NCI-H446 (cell line): ENCODE measurements around the gene NAV3.
"Not testable (repeated sequence)": the region's sequence is repeated elsewhere in the genome, so short reads cannot be mapped to it uniquely, and the experiment has no call there.

ENCODE experiments used
- DNase-seq, 2 experiments: peaks; one replicate each; lab custom pipeline; 2025; lab: John Stamatoyannopoulos, UW

NAV3 gene

DNA sequence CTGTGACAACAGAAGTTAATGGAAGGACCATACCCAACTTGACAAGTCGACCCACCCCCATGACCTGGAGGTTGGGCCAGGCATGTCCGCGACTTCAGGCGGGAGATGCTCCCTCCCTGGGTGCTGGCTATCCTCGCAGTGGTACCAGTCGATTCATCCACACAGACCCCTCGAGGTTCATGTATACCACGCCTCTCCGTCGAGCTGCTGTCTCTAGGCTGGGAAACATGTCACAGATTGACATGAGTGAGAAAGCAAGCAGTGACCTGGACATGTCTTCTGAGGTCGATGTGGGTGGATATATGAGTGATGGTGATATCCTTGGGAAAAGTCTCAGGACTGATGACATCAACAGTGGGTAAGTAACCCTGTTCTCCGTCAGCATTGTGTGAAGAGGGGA lies 220.1 kb downstream of the NAV3 start:
- DNase-seq, result no peak

DNA sequence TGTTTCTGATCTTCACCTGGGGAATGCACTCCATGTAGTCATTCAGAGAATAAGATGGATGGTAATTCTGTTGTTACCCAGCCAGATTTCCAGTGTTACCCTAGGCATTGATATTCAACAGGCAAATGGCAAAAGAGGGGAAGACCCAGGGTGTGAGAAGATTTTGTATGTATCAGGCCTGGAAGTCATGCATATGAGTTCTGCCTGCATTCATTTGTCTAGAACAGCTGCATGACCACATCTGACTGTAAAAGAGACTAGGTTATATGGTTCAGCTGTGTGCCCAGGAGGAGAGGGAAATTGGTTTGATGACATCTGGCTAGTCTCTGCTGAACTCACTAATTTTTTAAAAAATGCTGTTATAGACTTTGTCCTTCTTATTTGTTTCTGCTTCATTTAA lies 224.9 kb downstream of the NAV3 start:
- DNase-seq, result no peak

DNA sequence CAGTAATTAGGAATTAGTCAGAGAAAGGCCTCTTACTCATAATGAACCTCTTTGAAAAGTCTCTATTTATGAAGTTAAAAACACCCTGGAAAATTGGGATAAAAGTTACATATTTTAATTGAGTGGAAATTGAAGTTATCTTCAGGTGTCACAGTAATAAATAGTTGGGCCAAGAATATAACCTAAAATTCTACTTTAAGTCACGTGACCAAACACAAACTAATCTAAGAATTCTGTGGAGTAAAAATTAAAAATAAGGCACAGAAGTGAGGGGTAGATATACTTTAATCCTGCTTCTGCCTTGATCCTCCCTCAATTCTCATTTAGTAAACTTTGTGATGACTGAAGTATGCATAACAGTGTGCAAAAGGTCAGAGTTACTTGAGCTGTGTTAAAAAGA lies 226.4 kb downstream of the NAV3 start:
- DNase-seq, result no peak

DNA sequence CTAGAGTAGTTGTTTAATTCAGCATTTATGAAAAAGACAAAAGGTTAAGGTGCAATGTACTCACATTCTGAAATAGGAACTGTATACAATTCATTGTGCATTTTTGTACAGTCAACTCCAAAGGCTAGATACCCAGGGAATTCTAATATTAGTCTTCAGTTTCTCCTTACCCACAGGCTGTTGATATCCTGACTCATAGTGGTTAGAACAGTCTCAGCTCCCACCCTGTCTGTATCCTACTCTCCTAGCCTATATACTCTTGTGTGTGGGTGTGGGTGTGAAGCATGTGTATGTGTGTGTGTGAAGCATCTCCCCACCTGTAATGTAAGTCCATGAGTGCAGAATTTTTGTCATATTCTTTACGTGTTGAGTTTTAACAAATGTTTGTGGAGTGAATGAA lies 229.5 kb downstream of the NAV3 start:
- no peak for DNase-seq

DNA sequence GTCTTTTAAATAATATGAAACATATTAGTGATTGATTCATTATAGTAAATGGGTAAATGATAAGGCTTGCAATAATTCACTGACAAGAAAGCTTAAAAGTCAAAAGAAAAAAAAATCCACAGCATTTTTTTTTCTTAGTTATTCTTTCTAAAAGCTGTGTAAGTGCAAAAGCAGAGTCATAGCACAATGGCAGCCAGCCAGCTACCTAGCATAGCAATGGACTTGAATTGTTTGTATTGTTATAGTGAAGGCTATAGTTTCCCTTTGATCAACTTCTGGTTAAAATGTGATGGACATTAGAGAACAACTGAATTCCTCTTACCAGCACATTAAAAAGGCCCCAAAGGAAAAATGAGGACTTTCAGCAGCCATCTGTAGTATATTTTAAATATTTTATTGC lies 232.1 kb downstream of the NAV3 start:
- no peak for DNase-seq

DNA sequence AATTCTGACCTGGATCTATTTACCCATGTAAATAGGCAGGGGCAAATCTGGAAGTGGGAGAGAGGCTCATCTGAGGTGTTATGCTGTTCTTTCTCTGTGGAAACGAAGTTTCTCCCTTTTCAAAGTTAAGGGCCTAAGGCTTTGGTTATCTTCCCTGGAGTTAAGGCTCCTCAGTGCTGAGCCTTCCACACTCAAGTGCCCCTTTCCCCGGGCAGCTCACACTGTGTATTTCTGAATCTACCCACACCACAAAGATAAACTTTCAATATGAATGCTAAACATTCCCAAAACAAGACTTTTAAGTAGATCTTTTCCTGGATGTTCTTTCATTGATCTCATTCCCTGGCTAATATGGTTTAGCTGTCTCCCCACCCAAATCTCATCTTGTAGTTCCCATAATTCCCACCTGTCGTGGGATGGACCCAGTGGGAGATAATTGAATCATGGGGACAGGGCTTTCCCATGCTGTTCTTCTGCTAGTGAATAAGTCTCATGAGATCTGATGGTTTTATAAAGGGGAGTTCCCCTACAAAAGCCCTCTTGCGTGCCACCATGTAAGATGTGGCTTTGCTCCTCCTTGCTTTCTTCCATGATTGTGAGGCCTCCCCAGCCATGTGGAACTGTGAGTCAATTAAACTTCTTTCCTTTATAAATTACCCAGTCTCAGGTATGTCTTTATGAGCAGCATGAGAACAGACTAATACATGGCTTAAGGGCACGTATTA lies 251.1 kb downstream of the NAV3 start:
- DNase-seq, result no peak

DNA sequence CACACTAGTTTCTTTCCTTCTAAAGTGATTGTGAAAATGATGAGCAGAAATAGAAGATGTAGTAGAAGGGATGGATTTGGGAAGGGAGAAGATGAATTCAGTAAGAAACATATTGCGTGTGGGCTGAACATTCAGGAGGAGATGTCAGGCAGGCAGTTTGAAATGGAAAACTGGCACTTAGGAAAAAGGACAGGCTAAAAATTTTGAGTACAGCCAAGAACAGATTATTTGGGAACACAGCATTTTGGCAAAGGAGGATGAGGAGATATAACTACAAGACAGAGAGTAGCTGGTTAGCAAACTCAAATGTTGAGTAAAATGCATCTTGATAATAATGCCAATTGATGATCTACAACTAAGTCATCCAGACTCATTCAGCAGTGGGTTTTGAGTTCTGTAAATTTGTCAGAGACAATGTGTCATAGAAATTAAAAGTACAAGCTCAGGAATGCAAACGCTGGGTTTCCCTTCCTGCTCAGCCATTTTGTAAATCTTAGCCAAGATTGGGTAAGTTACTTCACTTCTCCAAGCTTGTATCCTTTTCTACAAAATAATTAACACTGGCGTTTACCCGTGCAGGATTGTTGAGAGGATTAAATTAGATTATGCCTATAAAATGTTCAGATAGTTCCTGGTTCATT lies 255.0 kb downstream of the NAV3 start:
- DNase-seq, result no peak

DNA sequence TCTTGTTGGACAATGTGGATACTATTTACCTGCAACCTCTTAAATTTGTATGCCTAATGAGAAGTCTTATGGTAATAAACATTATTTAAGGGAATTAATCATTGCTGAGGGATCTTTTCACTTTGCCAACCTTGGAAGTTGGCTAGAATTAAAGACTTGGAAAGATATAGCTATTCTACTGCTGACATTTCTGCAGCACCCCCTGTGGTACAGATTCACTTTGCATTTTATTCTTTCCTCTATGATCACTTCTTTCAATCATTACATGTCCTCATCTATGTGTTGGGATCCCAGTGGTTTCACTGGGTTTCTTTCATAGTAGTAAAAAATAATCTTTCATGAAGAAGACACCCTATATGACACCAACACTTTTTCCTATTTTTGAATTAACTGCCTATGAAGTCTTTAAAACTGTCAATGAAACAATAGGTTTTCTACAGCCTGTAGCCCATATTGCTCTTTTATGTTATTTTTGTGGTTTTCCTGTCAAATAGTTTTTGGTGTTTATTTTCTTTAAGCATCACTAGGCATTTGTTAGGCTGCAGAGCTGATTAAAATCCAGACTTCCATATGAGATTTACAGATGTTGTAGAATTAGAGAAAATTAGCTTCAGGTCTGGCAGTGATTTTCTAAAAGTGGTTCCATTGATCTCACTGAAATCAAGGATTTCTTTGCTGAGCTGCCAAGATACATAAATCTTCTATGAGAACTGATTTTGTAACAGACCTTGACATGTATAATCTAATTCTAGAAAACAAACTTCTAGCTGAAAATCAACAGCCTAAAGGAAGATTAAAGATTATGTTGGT lies 256.1 kb downstream of the NAV3 start:
- no peak for DNase-seq

DNA sequence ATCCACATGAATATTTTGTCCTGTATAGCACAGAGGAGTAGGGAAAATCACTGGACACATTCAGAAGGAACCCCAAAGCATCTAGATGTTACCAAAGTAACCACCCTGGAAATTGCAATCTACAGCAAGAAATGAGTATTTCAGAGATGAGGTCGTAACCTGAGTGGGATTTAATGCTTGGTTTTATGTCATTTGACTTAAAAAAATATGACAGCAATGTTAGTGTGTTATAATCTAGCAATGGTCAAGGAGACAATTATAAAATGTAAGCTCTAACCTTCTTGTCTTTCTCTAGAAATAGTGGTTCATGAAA lies 256.6 kb downstream of the NAV3 start:
- DNase-seq, result no peak

DNA sequence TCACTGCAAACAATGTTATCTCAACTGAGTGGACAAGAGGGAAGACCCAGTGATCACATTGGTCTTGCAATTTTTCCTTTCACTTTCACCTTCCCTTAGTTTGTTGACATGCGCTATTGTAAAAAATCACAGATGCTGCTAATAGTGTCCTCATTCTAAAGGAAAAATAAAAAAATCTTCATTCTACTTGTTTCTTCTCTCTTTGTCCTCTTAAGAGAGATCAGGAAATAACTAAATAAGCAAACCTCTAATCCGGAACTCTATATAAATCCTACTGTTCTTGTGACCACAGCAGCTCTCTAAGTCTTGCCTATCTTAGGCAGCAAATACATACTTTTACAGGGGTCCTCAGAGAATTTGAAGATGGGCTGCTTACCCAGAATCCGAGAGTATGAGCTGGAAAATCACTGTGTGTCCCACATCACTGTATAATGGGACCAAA lies 257.7 kb downstream of the NAV3 start:
- no peak for DNase-seq

DNA sequence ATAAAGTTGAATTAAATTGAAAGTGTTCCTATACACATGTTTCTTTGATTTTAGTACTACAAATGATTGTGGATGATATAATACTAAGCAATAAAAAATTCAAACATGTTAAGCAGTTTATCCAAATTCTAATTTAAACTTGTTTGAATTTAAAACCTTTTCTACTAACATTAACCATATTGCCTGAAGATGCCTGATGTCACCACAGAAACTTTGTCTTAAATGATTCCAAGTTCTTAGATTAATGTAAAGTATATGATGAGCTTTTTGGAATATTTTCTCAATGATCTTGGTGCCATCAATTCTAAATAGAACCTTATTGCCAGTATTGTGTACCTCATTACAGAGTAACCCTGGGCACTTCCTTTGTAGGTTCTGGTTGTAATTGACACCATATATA lies 259.6 kb downstream of the NAV3 start:
- no peak for DNase-seq

DNA sequence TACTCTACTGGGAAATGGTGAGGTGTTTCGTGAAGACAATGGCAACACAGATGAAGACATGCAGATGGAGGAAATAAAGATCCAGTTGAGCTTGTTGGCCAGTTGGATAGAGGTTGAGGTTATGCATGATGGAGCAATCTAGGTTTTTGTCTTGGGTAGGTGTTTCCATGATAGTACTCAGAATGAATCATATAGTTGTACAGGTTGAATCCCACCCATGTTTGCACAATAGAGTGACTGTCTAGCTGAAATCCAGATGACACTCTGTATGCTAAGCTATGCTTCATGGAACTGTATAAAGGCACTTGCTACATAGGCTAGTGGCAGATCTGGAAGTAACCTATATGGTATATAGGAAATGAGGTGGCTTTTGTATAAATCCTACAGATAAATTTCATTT lies 264.9 kb downstream of the NAV3 start:
- DNase-seq, result no peak

DNA sequence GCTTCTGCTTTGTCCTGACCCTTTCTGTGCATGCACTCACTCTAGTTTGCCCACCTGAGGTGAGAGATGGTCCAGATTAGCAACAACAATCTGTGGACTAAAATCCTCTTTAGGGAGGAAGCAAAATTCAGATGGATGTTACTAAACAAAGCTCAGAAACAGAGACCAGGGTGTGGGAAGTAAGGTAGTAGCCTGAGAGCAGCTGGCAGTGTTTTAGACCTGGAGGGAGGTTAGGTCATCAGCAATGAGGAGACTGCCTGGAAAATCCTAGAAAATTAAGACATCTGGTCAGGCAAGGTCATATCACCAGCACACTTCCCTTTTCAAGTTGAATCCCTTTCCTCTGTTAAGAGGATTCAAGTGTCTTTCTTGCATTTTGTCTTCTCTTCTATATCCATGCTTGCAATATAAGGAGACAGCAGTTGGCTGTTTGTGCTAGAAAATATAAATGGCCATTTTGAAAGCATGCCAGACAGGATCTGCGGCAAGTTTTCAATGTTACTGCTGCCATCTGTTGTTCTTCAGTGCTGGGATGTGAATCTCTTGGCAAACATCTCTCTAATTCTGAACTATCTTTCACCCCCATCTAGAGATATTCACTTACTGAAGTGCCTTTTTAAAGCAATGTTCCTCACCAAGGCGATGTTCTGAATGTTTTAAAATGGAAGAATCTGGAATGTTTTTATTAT lies 266.4 kb downstream of the NAV3 start:
- peak; percentile 71 to 93 for DNase-seq

DNA sequence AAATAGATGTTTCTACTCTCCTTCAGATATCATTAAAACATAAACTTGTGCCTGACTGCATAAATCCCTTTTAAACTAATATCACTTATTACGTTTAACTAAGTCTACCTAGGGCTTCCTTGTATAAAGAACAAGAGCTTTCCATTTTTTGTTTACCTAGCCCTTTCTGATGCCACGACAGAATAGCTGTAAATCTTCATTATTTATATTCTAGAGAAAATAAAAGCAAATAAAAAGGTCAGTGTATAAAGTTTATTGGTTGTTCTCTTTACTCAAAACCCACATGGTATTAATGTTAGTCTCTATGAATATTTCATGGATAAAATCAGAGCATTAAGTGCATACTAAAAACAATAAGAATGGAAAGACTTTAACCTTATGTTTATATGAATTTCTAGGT lies 269.1 kb downstream of the NAV3 start:
- no peak for DNase-seq

DNA sequence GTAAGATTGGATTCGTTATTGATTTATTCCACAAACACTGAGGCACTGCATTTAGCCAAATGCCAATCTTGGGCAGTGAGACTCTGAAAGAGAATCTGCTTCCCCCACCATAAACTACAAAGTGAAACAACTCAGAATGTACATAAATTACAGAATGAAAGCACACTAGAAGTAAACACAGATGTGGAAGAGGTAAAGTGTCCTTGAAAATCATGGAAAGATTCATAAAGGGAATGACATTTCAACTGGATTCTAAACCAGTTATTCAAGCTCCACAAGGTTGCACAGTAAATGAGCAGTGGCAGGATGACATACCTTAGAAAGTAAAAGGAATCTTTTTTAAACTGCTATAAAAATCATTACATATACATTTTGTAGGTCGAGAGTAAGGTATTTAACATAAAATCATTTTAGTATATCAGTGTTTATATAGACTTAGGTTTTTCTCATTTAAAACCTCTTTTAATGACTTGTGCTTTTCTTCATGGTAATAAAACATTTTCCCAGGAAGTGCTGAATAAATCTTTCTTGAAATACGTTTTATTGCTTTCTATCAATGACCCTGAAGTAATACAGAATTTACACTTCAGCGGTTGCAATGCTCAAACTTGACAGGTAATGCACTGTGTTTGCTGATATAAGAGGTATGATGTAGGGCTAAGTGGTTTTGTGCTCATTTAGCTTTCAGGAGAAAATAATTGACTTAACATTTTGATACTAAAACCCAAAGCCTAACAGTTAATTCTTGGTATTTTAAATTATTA lies 270.6 kb downstream of the NAV3 start:
- no peak for DNase-seq

DNA sequence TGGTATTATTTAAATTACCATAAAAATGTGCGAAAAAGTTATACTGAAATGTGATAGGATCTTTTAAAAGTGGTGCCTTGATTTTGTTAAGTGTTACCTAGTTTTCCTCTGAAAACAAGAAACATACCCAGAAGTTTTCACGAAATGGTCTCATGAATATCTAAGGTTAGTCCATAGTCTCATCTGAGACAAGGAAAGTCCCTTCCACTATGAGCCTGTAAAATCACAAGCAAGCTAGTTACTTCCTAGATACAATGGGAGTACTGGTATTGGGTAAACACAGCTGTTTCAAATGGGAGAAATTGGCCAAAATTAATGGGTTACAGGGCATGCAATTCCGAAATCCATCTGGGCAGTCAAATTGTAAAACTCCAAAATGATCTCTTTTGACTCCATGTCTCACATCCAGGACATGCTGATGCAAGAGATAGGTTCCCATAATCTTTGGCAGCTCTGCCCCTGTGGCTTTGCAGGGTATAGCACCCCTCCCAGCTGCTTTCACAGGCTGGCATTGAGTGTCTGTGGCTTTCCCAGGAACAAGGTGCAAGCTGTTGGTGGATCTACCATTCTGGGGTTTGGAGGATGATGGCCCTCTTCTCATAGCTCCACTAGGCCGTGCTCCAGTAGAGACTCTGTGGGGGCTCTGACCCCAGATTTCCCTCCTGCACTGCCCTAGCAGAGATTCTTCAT lies 271.4 kb downstream of the NAV3 start:
- DNase-seq, result no peak

DNA sequence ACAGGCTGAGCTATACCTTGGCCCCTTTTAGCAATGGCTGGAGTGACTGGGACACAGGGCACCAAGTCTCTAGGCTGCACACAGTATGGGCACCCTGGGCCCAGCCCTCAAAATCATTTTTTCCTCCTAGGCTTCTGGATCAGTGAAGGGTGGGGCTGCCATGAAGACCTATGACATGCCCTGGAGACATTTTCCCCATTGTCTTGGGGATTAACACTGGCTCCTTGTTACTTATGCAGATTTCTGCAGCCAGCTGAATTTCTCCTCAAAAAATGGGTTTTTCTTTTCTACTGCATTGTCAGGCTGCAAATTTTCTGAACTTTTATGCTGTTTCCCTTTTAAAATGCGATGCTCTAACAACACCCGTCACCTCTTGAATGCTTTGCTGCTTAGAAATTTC lies 272.1 kb downstream of the NAV3 start:
- not testable (repeated sequence) for DNase-seq

DNA sequence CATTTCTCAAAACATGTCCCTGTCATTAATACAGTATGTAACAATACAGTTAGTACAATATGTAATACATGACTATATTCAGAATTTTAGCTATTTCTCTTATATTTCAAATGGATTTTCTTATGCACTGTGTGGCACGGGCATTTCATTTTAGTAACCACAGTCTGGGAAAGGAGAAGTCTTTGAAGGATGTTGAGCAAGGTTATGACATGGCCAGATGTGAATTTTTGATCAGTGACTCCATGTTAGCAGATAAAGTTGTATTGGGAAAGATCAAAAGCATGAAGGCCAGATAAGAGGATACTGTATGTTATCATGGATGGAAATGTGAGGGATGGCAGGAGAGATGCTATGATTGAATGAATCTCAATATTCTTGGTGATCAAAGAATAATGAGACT lies 285.2 kb downstream of the NAV3 start:
- no peak for DNase-seq

DNA sequence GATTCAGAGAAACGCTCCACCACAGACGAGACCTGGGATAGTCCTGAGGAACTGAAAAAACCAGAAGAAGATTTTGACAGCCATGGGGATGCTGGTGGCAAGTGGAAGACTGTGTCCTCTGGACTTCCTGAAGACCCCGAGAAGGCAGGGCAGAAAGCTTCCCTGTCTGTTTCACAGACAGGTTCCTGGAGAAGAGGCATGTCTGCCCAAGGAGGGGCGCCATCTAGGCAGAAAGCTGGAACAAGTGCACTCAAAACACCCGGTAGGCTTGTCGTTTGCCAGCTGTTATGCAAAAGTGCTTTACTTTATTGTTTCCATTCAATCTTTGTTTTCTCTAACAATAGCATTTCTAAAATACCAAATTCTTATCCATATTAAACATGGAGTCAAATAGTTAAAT lies 287.3 kb downstream of the NAV3 start:
- DNase-seq, result no peak

DNA sequence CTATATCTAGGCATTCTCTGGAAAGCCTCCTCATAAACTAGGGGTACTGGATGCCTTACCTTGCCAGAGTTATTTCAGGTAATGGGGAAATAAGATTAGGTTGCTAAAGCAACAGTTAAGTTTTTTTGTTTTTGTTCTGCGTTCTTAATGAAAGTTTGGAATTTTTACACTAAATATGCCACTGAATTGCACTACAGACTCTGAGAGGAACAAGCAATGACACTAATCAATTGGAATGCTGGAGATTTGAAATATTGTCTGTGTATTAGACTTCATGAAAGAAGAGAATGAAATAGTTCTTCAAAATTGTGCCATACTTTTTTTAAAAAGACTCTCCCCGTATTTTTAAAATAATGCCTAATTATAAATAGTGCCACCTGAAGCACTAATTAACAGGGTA lies 287.8 kb downstream of the NAV3 start:
- DNase-seq, result no peak

DNA sequence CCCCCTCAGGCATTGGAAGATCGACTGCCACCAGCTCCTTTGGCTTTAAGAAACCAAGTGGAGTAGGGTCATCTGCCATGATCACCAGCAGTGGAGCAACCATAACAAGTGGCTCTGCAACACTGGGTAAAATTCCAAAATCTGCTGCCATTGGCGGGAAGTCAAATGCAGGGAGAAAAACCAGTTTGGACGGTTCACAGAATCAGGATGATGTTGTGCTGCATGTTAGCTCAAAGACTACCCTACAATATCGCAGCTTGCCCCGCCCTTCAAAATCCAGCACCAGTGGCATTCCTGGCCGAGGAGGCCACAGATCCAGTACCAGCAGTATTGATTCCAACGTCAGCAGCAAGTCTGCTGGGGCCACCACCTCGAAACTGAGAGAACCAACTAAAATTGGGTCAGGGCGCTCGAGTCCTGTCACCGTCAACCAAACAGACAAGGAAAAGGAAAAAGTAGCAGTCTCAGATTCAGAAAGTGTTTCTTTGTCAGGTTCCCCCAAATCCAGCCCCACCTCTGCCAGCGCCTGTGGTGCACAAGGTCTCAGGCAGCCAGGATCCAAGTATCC lies 288.7 kb downstream of the NAV3 start:
- DNase-seq, result peak in 1 of 2 experiments; percentile 48
